ENCODE results near the gene CAND2. TPM values are rescaled to one million over a fixed set of nuclear protein-coding genes. Genes with fewer than 3 reads are reported as not detected.

Gene CAND2
- total and polyA plus RNA-seq, 2 donors (not counting 1 experiment from before 2014, with no cell fraction given): 2.5 to 16.7 TPM

DNA sequence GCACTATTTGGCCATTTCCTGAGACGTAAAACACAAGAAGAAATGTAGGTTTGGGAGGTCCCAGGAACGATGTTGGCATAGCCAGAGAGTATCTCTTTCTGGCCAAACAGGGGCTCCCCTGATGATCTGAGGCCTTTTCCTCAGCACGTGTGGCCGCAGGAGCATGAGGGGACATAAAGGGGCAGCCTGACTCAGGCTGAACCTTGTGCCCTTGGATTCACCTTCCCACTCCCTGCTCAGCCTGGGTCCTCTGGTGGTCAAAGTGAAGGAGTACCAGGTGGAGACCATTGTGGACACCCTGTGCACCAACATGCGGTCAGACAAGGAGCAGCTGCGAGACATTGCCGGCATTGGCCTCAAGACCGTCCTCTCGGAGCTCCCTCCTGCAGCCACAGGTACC, 10.6 kb downstream of the CAND2 start:
- TF ChIP-seq, protein P1, sequence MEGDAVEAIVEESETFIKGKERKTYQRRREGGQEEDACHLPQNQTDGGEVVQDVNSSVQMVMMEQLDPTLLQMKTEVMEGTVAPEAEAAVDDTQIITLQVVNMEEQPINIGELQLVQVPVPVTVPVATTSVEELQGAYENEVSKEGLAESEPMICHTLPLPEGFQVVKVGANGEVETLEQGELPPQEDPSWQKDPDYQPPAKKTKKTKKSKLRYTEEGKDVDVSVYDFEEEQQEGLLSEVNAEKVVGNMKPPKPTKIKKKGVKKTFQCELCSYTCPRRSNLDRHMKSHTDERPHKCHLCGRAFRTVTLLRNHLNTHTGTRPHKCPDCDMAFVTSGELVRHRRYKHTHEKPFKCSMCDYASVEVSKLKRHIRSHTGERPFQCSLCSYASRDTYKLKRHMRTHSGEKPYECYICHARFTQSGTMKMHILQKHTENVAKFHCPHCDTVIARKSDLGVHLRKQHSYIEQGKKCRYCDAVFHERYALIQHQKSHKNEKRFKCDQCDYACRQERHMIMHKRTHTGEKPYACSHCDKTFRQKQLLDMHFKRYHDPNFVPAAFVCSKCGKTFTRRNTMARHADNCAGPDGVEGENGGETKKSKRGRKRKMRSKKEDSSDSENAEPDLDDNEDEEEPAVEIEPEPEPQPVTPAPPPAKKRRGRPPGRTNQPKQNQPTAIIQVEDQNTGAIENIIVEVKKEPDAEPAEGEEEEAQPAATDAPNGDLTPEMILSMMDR (conservative IDR thresholded peaks at IDR 0.05 in 1 of 2, IDR thresholded peaks at IDR 0.05 in 1 of 2; ENCODE audit: low read depth in 1 of 2, low read length in 2 of 2): no peak
- TF ChIP-seq EZH2 (IDR thresholded peaks at IDR 0.05; ENCODE audit: low read length, missing control alignments): no peak
- H3K27ac ChIP-seq (ENCODE audit: insufficient read depth, low read length): no peak overlapping the region
- H3K36me3 ChIP-seq (ENCODE audit: control insufficient read depth, insufficient read depth, low read length): no peaks in the 10 kb centered on the region
- H4K20me1 ChIP-seq (ENCODE audit: control insufficient read depth, extremely low read depth, insufficient read depth, low read length): no peaks in the 10 kb centered on the region
- H3K4me2 ChIP-seq (ENCODE audit: extremely low read depth, insufficient read depth, low read length): no peak overlapping the region
- H3K79me2 ChIP-seq (ENCODE audit: control insufficient read depth, insufficient read depth, low read length): no peaks in the 10 kb centered on the region
- no peaks in the 10 kb centered on the region for H3K9me3 ChIP-seq (ENCODE audit: control insufficient read depth, insufficient read depth, low read depth, low read length)
- H2AFZ ChIP-seq (ENCODE audit: low read length): no peak overlapping the region
- H3K9ac ChIP-seq (ENCODE audit: insufficient read depth, low read length): no peak overlapping the region
- H3K4me3 ChIP-seq (replicated peaks in 1 of 4; ENCODE audit: control extremely low read depth in 1 of 4, insufficient read depth in 1 of 4, low read depth in 3 of 4, low read length in 4 of 4): no peak overlapping the region
- DNase-seq (ENCODE audit: low read depth in 2 of 2): no peak
- no peaks in the 10 kb centered on the region for H3K4me1 ChIP-seq (ENCODE audit: control insufficient read depth, extremely low read depth, insufficient read depth, low read length)
- no peaks in the 10 kb centered on the region for H3K27me3 ChIP-seq (ENCODE audit: control insufficient read depth, insufficient read depth, low read length)

DNA sequence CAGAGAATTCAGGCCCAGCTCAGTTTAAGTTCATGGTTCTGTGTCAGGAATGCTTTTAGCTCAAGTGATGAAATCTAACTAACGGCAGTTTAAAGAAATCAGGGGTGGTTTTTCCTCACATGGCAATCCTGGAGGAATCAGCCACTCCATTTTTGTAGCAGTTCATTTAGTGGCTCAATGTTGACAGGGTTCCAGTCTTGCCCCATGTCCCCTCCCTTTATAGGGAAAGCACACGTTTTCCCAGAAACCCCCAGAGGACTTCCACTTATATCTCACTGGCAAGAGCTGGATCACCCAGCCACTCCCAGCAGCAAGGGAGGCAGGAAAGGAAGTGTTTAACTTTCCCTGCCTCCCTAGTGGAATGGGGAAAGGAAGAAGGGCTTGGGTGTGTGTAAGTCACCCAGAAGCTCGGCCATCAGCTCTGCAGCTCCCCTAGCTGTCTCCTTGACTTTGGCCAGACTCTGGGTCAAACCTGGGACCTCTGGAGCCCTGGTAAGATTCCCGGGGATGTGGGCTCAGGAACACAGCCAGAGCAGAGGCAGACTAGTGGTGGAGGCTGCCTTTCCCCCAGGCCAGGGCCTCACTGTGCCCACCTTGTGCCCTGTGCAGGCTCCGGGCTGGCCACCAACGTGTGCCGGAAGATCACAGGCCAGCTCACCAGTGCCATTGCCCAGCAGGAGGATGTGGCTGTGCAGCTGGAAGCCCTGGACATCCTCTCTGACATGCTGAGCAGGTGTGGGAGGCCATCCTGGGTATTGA, 11.3 kb downstream of the CAND2 start:
- DNase-seq (ENCODE audit: low read depth in 2 of 2): no peak
- H3K27ac ChIP-seq (ENCODE audit: insufficient read depth, low read length): no peak overlapping the region

DNA sequence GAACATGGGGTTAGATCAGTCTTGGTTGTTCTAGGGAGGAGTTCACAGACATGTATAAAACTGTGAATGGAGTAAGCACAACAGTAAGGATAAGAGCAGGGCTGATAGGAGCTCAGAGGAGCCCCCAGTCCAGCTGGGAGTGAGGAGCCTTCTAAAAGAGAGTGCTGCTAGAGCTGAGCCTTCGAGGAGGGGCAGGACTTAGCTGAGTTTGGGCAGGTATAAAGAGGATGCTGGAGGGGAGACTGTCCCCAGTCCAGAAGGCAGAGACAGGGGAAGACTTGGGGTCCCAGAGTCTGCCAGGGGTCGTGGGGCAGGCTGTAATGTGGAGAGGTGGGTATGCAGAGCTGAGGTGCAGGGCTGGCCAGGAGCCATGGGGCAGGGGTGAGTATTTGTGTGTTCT, 12.1 kb downstream of the CAND2 start:
- TF ChIP-seq, protein P1 (conservative IDR thresholded peaks at IDR 0.05 in 1 of 2, IDR thresholded peaks at IDR 0.05 in 1 of 2; ENCODE audit: low read depth in 1 of 2, low read length in 2 of 2): no peak
- TF ChIP-seq EZH2 (IDR thresholded peaks at IDR 0.05; ENCODE audit: low read length, missing control alignments): no peak
- H3K4me3 ChIP-seq (replicated peaks in 1 of 4; ENCODE audit: control extremely low read depth in 1 of 4, insufficient read depth in 1 of 4, low read depth in 3 of 4, low read length in 4 of 4): no peak overlapping the region
- no peaks in the 10 kb centered on the region for H3K9me3 ChIP-seq (ENCODE audit: control insufficient read depth, insufficient read depth, low read depth, low read length)
- H3K4me2 ChIP-seq (ENCODE audit: extremely low read depth, insufficient read depth, low read length): no peak overlapping the region
- H2AFZ ChIP-seq (ENCODE audit: low read length): no peak overlapping the region
- no peaks in the 10 kb centered on the region for H4K20me1 ChIP-seq (ENCODE audit: control insufficient read depth, extremely low read depth, insufficient read depth, low read length)
- H3K9ac ChIP-seq (ENCODE audit: insufficient read depth, low read length): no peak overlapping the region
- DNase-seq (ENCODE audit: low read depth in 2 of 2): no peak
- no peak overlapping the region for H3K27ac ChIP-seq (ENCODE audit: insufficient read depth, low read length)
- H3K4me1 ChIP-seq (ENCODE audit: control insufficient read depth, extremely low read depth, insufficient read depth, low read length): no peaks in the 10 kb centered on the region
- no peaks in the 10 kb centered on the region for H3K36me3 ChIP-seq (ENCODE audit: control insufficient read depth, insufficient read depth, low read length)
- no peaks in the 10 kb centered on the region for H3K27me3 ChIP-seq (ENCODE audit: control insufficient read depth, insufficient read depth, low read length)
- no peaks in the 10 kb centered on the region for H3K79me2 ChIP-seq (ENCODE audit: control insufficient read depth, insufficient read depth, low read length)

More for the DNA sequence above, 11.3 kb downstream of the CAND2 start:
- no peak overlapping the region for H2AFZ ChIP-seq (ENCODE audit: low read length)
- H3K4me2 ChIP-seq (ENCODE audit: extremely low read depth, insufficient read depth, low read length): no peak overlapping the region
- H3K36me3 ChIP-seq (ENCODE audit: control insufficient read depth, insufficient read depth, low read length): no peaks in the 10 kb centered on the region
- H3K4me1 ChIP-seq (ENCODE audit: control insufficient read depth, extremely low read depth, insufficient read depth, low read length): no peaks in the 10 kb centered on the region
- no peak for TF ChIP-seq EZH2 (IDR thresholded peaks at IDR 0.05; ENCODE audit: low read length, missing control alignments)
- TF ChIP-seq, protein P1 (conservative IDR thresholded peaks at IDR 0.05 in 1 of 2, IDR thresholded peaks at IDR 0.05 in 1 of 2; ENCODE audit: low read depth in 1 of 2, low read length in 2 of 2): no peak
- no peaks in the 10 kb centered on the region for H3K27me3 ChIP-seq (ENCODE audit: control insufficient read depth, insufficient read depth, low read length)
- H3K9ac ChIP-seq (ENCODE audit: insufficient read depth, low read length): no peak overlapping the region
- H4K20me1 ChIP-seq (ENCODE audit: control insufficient read depth, extremely low read depth, insufficient read depth, low read length): no peaks in the 10 kb centered on the region
- H3K4me3 ChIP-seq (replicated peaks in 1 of 4; ENCODE audit: control extremely low read depth in 1 of 4, insufficient read depth in 1 of 4, low read depth in 3 of 4, low read length in 4 of 4): no peak overlapping the region
- H3K9me3 ChIP-seq (ENCODE audit: control insufficient read depth, insufficient read depth, low read depth, low read length): no peaks in the 10 kb centered on the region
- H3K79me2 ChIP-seq (ENCODE audit: control insufficient read depth, insufficient read depth, low read length): no peaks in the 10 kb centered on the region

Data from fibroblast of lung (primary cell).